OCI-LY7 (cell line): ENCODE results near the gene TMEM266. TPM values are rescaled to one million over a fixed set of nuclear protein-coding genes. Genes with fewer than 3 reads are reported as not detected.

Source experiments
- BruUV-seq: library from RNA; stranded (reverse); fragments of 400-500 nt; replicated peaks from 2 replicates; lab custom pipeline; 2021; lab: Mats Ljungman, UMichigan
- CTCF ChIA-PET: fragments of 300-600 bp; sonication (Branson Sonifier 250); formaldehyde crosslinking; loops from one replicate; lab custom pipeline; 2022; ENCODE audit warnings: antibody characterized with exemption; ENCODE audit not compliant: unreplicated experiment; lab: Charles Lee
- POLR2A ChIA-PET: fragments of 300-600 bp; sonication (Branson Sonifier 250); formaldehyde crosslinking; loops from one replicate; lab custom pipeline; 2022; ENCODE audit warnings: antibody characterized with exemption; lab: Charles Lee
- DNase-seq: peaks from one replicate; pipeline ENCODE4 v3.0.0-alpha.2; 2015; ENCODE audit warnings: low spot score
- H2AFZ ChIP-seq: fragments of 200-600 bp; sonication (generic), shearing (Covaris generic); 2 replicates; pipeline ENCODE4 v1.6.1; 2014; ENCODE audit warnings: mild to moderate bottlenecking, antibody characterized with exemption, low read length, moderate library complexity
- H3K27ac ChIP-seq: fragments of 200-600 bp; sonication (generic); 2 replicates; pipeline ENCODE4 v1.5.1; 2014; ENCODE audit warnings: mixed run types, low read depth, mild to moderate bottlenecking, moderate library complexity, low read length, inconsistent platforms; ENCODE audit not compliant: poor library complexity, severe bottlenecking
- H3K36me3 ChIP-seq: fragments of 200-600 bp; sonication (generic); 2 replicates; pipeline ENCODE4 v1.6.1; 2014; ENCODE audit warnings: mild to moderate bottlenecking, antibody characterized with exemption, low read length, moderate library complexity, mixed read lengths; ENCODE audit not compliant: insufficient read depth
- H3K4me1 ChIP-seq: fragments of 200-600 bp; sonication (generic); 2 replicates; pipeline ENCODE4 v1.5.1; 2014; ENCODE audit warnings: mild to moderate bottlenecking, low read length; ENCODE audit not compliant: insufficient read depth, poor library complexity, severe bottlenecking
- H3K4me2 ChIP-seq: fragments of 200-600 bp; sonication (generic); 2 replicates; pipeline ENCODE4 v1.6.1; 2014; ENCODE audit warnings: mild to moderate bottlenecking, low read length
- H3K4me3 ChIP-seq: fragments of 200-600 bp; sonication (generic); 2 replicates; pipeline ENCODE4 v1.5.1; 2014; ENCODE audit warnings: mild to moderate bottlenecking, low read depth, low read length; ENCODE audit not compliant: poor library complexity, severe bottlenecking
- H3K79me2 ChIP-seq: fragments of 200-600 bp; sonication (generic); 2 replicates; pipeline ENCODE4 v1.6.1; 2016; ENCODE audit warnings: low read depth, mild to moderate bottlenecking, low read length, moderate library complexity, mixed read lengths; ENCODE audit not compliant: insufficient read depth
- H3K9me2 ChIP-seq: fragments of 200-600 bp; sonication (generic); 2 replicates; pipeline ENCODE4 v1.6.1; 2016; ENCODE audit warnings: mild to moderate bottlenecking, low read length, mixed read lengths; ENCODE audit not compliant: insufficient read depth
- H3K9me3 ChIP-seq: fragments of 200-600 bp; sonication (generic); 2 replicates; pipeline ENCODE4 v1.6.1; 2014; ENCODE audit warnings: mild to moderate bottlenecking, mixed run types, low read length, mixed read lengths
- H4K20me1 ChIP-seq: fragments of 200-600 bp; sonication (generic); 2 replicates; pipeline ENCODE4 v1.6.1; 2014; ENCODE audit warnings: mild to moderate bottlenecking, antibody characterized with exemption, low read length, moderate library complexity, mixed read lengths; ENCODE audit not compliant: insufficient read depth
- CTCF ChIP-seq: fragments of 200-600 bp; sonication (generic); conservative IDR thresholded peaks from 2 replicates; pipeline ENCODE4 v1.5.1; 2014; ENCODE audit warnings: mild to moderate bottlenecking, antibody characterized with exemption, low read length, moderate library complexity, mixed read lengths
- EZH2phosphoT487 ChIP-seq: fragments of 200-600 bp; sonication (generic); IDR thresholded peaks from 2 replicates; pipeline ENCODE4 v1.6.1; 2018; ENCODE audit warnings: low read depth, borderline replicate concordance, mild to moderate bottlenecking, mixed run types, antibody characterized with exemption, low read length, moderate library complexity, mixed read lengths
- intact Hi-C: fragments of 100-400 bp; cut with micrococcal nuclease; formaldehyde crosslinking; loops from one replicate; pipeline ENCODE4 v1.10.0; 2022; ENCODE audit not compliant: unreplicated experiment
- total RNA-seq, 2 experiments: library from RNA; depleted of rRNA in 1 of 2; stranded (reverse); fragments of >200 nt in 1 of 2; shearing (Covaris generic) in 1 of 2; gene quantifications; 2 replicates each; pipeline ENCODE4 v1.2.3, GENCODE V29; 2014 to 2022

The TMEM266 gene
- total RNA-seq, 2 experiments from 2014 or later = not detected

GRCh38 chr15:76183930-76184649 is 124.3 kb downstream of the TMEM266 start:
- Histone ChIP-seq H3K79me2 (no peaks in the 10 kb centered on the region), H3K9me3 (no peaks in the 10 kb centered on the region), H2AFZ (no peak overlapping the region), H3K9me2 (no peaks in the 10 kb centered on the region), H3K27ac (no peak overlapping the region), H3K4me2 (no peak overlapping the region), H3K4me3 (no peak overlapping the region), H3K4me1 (no peaks in the 10 kb centered on the region), H4K20me1 (no peaks in the 10 kb centered on the region; the same call in 1 of the 2 replicates), H3K36me3 (no peaks in the 10 kb centered on the region)
- intact Hi-C loops = no loop called here
- ChIA-PET POLR2A (no interaction called here), CTCF (no interaction called here)
- DNase-seq = no peak
- BruUV-seq = no TSS peak
- TF ChIP-seq CTCF (no peak), EZH2phosphoT487 (no peak)

DNA sequence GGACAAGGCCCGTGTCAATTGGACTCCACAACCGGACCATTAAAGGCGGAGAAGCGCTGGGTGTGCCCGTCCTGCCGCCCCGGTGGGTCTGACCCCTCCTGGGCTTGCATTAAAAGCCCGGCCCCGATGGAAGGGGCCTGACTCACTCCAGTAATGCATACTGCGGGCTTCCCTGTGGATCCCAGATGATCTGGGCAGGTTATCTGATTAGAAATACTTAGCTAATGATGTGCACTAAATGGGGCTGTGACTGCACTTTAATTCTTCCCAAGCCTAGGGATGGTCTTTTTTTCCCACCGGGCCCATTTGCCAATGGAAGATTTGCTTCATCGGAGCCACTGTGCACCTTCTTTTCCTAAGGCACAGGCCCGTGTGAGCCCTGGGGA is 124.9 kb downstream of the TMEM266 start:
- Histone ChIP-seq H3K79me2 (no peaks in the 10 kb centered on the region), H4K20me1 (no peaks in the 10 kb centered on the region; the same call in 1 of the 2 replicates), H3K9me3 (no peaks in the 10 kb centered on the region), H3K36me3 (no peaks in the 10 kb centered on the region), H3K9me2 (no peaks in the 10 kb centered on the region), H3K27ac (no peak overlapping the region), H3K4me2 (no peak overlapping the region), H3K4me1 (no peaks in the 10 kb centered on the region), H2AFZ (no peak overlapping the region), H3K4me3 (no peak overlapping the region)
- intact Hi-C loops = no loop called here
- DNase-seq = no peak
- ChIA-PET POLR2A (no interaction called here), CTCF (no interaction called here)
- BruUV-seq = no TSS peak
- TF ChIP-seq CTCF (no peak), EZH2phosphoT487 (no peak)

DNA sequence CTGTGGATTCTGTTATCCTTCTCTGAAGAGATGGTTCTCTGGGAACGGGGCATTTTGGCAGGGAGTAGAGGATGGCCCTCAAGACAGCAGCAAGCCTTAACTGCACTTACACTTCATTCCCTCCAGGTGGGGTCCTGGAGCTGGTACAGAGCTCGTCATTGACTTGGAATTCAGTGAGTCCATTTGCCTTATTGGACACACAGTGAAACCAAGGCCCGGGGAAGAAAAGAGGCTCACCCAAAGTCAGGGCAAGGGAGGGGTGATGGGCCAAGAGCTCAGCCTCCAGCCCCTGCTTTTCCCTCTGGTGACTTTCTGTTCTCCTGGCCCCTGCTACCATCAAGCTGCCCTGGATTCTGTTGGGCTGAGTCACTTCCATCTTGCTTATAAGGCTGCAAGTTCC is 125.9 kb downstream of the TMEM266 start:
- H3K4me2 ChIP-seq = no peak overlapping the region
- no peaks in the 10 kb centered on the region for H3K4me1 ChIP-seq
- no peaks in the 10 kb centered on the region for H3K36me3 ChIP-seq
- no peaks in the 10 kb centered on the region for H3K79me2 ChIP-seq
- DNase-seq = peak; percentile 56
- no TSS peak for BruUV-seq
- H3K9me3 ChIP-seq = no peaks in the 10 kb centered on the region
- no peaks in the 10 kb centered on the region for H3K9me2 ChIP-seq
- TF ChIP-seq CTCF = peak; percentile 77
- TF ChIP-seq EZH2phosphoT487 = no peak
- H3K4me3 ChIP-seq = no peak overlapping the region
- no peak overlapping the region for H2AFZ ChIP-seq
- H3K27ac ChIP-seq = no peak overlapping the region
- POLR2A ChIA-PET = interaction anchor here (0.6 kb wide), 1 partner anchor 1256 kb away, joined by 3 read pairs; no protein-coding TSS in a partner anchor
- intact Hi-C loops = no loop called here
- CTCF ChIA-PET = no interaction called here
- no peaks in the 10 kb centered on the region; the same call in 1 of the 2 replicates for H4K20me1 ChIP-seq
